Activated T-cell treated with anti-CD3 and anti-CD28 coated beads, Interleukin-2, amount 50 U/mL, for 24 hours (primary cell): Measurements from ENCODE around the gene ADGRE2.
"Not testable (repeated sequence)": the region's sequence is repeated elsewhere in the genome, so short reads cannot be mapped to it uniquely, and the experiment has no call there.

Experiments
- DNase-seq: peaks from one replicate; pipeline ENCODE4 v3.0.0-alpha.2; 2020
- H3K27ac Mint-ChIP-seq: 2 replicates; pipeline ENCODE4 v1.8.0; 2020; ENCODE audit warnings: mild to moderate bottlenecking, mixed read lengths
- H3K27me3 Mint-ChIP-seq: 2 replicates; pipeline ENCODE4 v1.8.0; 2020; ENCODE audit warnings: mixed read lengths
- H3K36me3 Mint-ChIP-seq: 2 replicates; pipeline ENCODE4 v1.8.0; 2020; ENCODE audit warnings: low read depth, mixed read lengths
- H3K4me1 Mint-ChIP-seq: 2 replicates; pipeline ENCODE4 v1.8.0; 2020; ENCODE audit warnings: low read depth, mixed read lengths
- H3K4me3 Mint-ChIP-seq: 2 replicates; pipeline ENCODE4 v1.8.0; 2020; ENCODE audit warnings: mild to moderate bottlenecking, moderate library complexity, mixed read lengths
- H3K9me3 Mint-ChIP-seq: 2 replicates; pipeline ENCODE4 v1.8.0; 2020; ENCODE audit warnings: mixed read lengths

The ADGRE2 gene

GRCh38 chr19:14770944-14771839 is 7.2 kb downstream of the ADGRE2 start:
- Mint-ChIP-seq H3K27ac (no peak overlapping the region), H3K9me3 (no peaks in the 10 kb centered on the region), H3K4me1 (peaks cover 7% of the 10 kb centered on the region), H3K36me3 (no peaks in the 10 kb centered on the region), H3K27me3 (peaks cover 52% of the 10 kb centered on the region), H3K4me3 (no peak overlapping the region)
- no peak for DNase-seq

- Mint-ChIP-seq H3K36me3 (peaks cover 4% of the 10 kb centered on the region), H3K9me3 (no peaks in the 10 kb centered on the region), H3K4me1 (no peaks in the 10 kb centered on the region), H3K4me3 (no peak overlapping the region), H3K27me3 (peaks cover 48% of the 10 kb centered on the region), H3K27ac (no peak overlapping the region)
- no peak for DNase-seq
These were observed 8.2 kb downstream of the ADGRE2 start for GRCh38 chr19:14770136-14770535.

GRCh38 chr19:14769201-14769600 is 9.2 kb downstream of the ADGRE2 start:
- Mint-ChIP-seq H3K36me3 (peaks cover 4% of the 10 kb centered on the region), H3K9me3 (no peaks in the 10 kb centered on the region), H3K4me3 (no peak overlapping the region), H3K4me1 (no peaks in the 10 kb centered on the region), H3K27ac (no peak overlapping the region), H3K27me3 (peaks cover 53% of the 10 kb centered on the region)
- no peak for DNase-seq

DNA sequence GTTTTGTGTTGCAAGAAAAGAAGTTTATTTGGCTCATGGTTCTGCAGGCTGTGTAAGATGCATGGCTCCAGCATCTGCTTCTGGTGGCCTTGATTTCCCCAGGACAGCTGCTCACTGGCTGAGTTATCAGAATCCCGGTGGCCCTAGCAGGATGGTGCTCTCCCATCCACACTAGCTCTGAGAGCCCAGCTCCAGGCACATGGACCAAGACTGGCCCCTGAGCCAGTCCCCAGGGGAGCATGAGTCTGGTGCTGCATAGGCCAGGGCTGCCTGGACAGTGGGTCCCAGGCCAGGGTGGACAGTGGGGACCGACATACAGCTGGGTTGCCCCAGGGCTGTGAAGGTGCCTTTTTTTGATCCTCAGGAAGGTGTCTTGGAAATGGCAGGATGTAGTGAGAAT is 10.4 kb downstream of the ADGRE2 start:
- Mint-ChIP-seq H3K9me3 (no peaks in the 10 kb centered on the region), H3K4me1 (no peaks in the 10 kb centered on the region), H3K27me3 (peaks cover 46% of the 10 kb centered on the region), H3K27ac (no peak overlapping the region), H3K4me3 (no peak overlapping the region), H3K36me3 (peaks cover 4% of the 10 kb centered on the region)
- DNase-seq = no peak

- no peaks in the 10 kb centered on the region for H3K9me3 Mint-ChIP-seq
These were observed 10.8 kb downstream of the ADGRE2 start for GRCh38 chr19:14767466-14767971.

DNA sequence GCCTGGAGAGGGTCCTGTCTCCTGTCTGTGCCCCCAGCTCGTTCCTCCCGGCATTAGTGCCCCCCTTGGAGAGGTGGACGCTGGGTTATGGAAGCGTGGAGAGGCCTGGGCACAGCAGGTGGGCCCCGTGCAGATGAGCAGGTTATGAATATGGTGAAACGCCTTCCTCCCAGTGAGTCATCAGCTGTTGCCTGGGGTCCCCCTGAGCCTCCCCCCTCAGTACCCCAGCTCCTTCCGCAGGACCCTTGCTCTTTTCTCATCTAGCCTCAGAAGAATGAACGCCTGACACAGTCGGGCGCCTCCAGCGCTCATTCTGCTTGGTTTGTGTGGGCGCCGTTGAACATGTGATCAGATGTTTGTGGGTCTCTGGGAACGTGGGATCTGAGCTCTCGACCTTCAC is 12.5 kb downstream of the ADGRE2 start:
- H3K9me3 Mint-ChIP-seq, H3K4me3 Mint-ChIP-seq, H3K36me3 Mint-ChIP-seq, H3K4me1 Mint-ChIP-seq, DNase-seq, H3K27ac Mint-ChIP-seq: not testable (repeated sequence)
- peaks cover 44% of the 10 kb centered on the region for H3K27me3 Mint-ChIP-seq

More at GRCh38 chr19:14767466-14767971, 10.8 kb downstream of the ADGRE2 start:
- Mint-ChIP-seq H3K4me1 (no peaks in the 10 kb centered on the region), H3K36me3 (peaks cover 4% of the 10 kb centered on the region), H3K27ac (no peak overlapping the region), H3K27me3 (peaks cover 46% of the 10 kb centered on the region), H3K4me3 (no peak overlapping the region)
- no peak for DNase-seq

GRCh38 chr19:14765403-14765802 is 13.0 kb downstream of the ADGRE2 start:
- H3K9me3 Mint-ChIP-seq, H3K4me1 Mint-ChIP-seq, DNase-seq, H3K4me3 Mint-ChIP-seq, H3K36me3 Mint-ChIP-seq: not testable (repeated sequence)
- Mint-ChIP-seq H3K27me3 (peaks cover 44% of the 10 kb centered on the region), H3K27ac (peak overlapping the region; percentile 79)

DNA sequence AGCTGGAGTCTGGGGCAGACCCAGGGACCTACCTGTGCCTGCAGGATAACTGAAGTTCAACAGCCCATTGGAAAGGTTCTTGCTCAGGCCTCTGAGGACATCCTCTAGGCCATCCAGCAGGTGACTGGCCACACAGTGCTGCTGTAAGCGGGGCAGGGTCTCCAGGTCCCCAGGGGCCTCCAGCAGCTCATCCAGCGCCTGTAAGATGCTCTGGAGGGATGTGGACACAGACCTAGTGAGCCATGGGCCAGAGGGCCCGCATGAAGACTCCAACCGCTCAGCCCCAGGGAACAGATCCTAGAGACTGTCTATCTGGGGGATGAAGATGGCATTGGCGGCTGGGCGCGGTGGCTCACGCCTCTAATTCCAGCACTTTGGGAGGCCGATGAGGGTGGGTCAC is 14.0 kb downstream of the ADGRE2 start:
- no peaks in the 10 kb centered on the region for H3K4me1 Mint-ChIP-seq
- peaks cover 39% of the 10 kb centered on the region for H3K27me3 Mint-ChIP-seq
- no peak for DNase-seq
- no peaks in the 10 kb centered on the region for H3K9me3 Mint-ChIP-seq
- H3K27ac Mint-ChIP-seq = no peak overlapping the region
- peaks cover 4% of the 10 kb centered on the region for H3K36me3 Mint-ChIP-seq
- H3K4me3 Mint-ChIP-seq = no peak overlapping the region

GRCh38 chr19:14763497-14764145 is 14.7 kb downstream of the ADGRE2 start:
- no peaks in the 10 kb centered on the region for H3K9me3 Mint-ChIP-seq
- no peaks in the 10 kb centered on the region for H3K4me1 Mint-ChIP-seq
- no peak overlapping the region for H3K27ac Mint-ChIP-seq
- peaks cover 37% of the 10 kb centered on the region for H3K27me3 Mint-ChIP-seq
- no peak overlapping the region for H3K4me3 Mint-ChIP-seq
- DNase-seq = no peak
- peaks cover 4% of the 10 kb centered on the region for H3K36me3 Mint-ChIP-seq

- no peak overlapping the region for H3K4me3 Mint-ChIP-seq
- peaks cover 4% of the 10 kb centered on the region for H3K36me3 Mint-ChIP-seq
- H3K27me3 Mint-ChIP-seq = peaks cover 24% of the 10 kb centered on the region
- H3K4me1 Mint-ChIP-seq = no peaks in the 10 kb centered on the region
- H3K9me3 Mint-ChIP-seq = no peaks in the 10 kb centered on the region
- no peak for DNase-seq
- no peak overlapping the region for H3K27ac Mint-ChIP-seq
These were observed 16.2 kb downstream of the ADGRE2 start for GRCh38 chr19:14762111-14762510.

DNA sequence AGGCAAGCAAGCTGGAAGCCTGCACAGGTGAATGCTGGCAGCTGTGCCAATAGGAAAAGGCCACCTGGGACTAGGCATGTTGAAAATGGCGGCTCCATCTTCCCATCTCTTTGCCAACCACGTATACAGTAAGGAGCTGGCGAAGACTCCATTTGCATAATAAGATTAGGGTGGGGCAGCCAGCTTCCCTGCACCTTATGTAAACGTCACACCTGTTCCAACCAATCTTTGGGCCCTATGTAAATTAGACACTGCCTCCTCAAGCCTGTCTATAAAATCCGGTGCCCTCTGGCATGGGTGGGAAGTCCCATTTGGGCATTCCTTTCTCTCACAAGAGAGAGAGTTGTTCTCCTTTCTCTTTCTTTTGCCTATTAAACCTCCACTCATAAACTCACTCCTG is 16.8 kb downstream of the ADGRE2 start:
- no peaks in the 10 kb centered on the region for H3K9me3 Mint-ChIP-seq
- no peak for DNase-seq
- H3K4me1 Mint-ChIP-seq = no peaks in the 10 kb centered on the region
- H3K36me3 Mint-ChIP-seq = peaks cover 4% of the 10 kb centered on the region
- no peak overlapping the region for H3K4me3 Mint-ChIP-seq
- peaks cover 23% of the 10 kb centered on the region for H3K27me3 Mint-ChIP-seq
- no peak overlapping the region for H3K27ac Mint-ChIP-seq

DNA sequence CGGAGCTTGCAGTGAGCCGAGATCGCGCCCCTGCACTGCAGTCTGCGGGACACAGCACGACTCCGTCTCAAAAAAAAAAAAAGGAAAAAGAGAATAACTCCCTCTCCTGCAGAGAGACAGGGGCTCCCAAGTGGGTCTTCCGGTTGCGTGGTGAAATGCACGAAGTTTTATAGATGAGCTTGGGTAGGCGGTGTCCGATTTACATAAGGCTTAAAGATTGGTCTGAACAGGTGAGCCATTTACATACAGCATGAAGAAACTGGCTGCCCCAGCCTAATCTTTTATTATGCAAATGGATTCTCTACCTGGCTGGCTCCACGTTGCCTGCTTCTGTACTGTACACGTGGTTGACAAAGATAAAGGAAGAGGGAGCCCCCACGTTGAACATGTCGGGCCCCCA is 19.5 kb downstream of the ADGRE2 start:
- Mint-ChIP-seq H3K4me1 (no peaks in the 10 kb centered on the region), H3K4me3 (no peak overlapping the region), H3K9me3 (no peaks in the 10 kb centered on the region), H3K27me3 (no peaks in the 10 kb centered on the region), H3K27ac (no peak overlapping the region), H3K36me3 (no peaks in the 10 kb centered on the region)
- DNase-seq = no peak

GRCh38 chr19:14748601-14749000 is 29.8 kb downstream of the ADGRE2 start:
- H3K27ac Mint-ChIP-seq = no peak overlapping the region
- no peak for DNase-seq
- H3K4me3 Mint-ChIP-seq = no peak overlapping the region
- H3K4me1 Mint-ChIP-seq = no peaks in the 10 kb centered on the region
- no peaks in the 10 kb centered on the region for H3K36me3 Mint-ChIP-seq
- no peaks in the 10 kb centered on the region for H3K27me3 Mint-ChIP-seq
- H3K9me3 Mint-ChIP-seq = no peaks in the 10 kb centered on the region

- no peak for DNase-seq
- no peak overlapping the region for H3K4me3 Mint-ChIP-seq
- no peaks in the 10 kb centered on the region for H3K4me1 Mint-ChIP-seq
- H3K36me3 Mint-ChIP-seq = no peaks in the 10 kb centered on the region
- H3K9me3 Mint-ChIP-seq = no peaks in the 10 kb centered on the region
- no peaks in the 10 kb centered on the region for H3K27me3 Mint-ChIP-seq
- no peak overlapping the region for H3K27ac Mint-ChIP-seq
These were observed 31.5 kb downstream of the ADGRE2 start for GRCh38 chr19:14746886-14747285.

DNA sequence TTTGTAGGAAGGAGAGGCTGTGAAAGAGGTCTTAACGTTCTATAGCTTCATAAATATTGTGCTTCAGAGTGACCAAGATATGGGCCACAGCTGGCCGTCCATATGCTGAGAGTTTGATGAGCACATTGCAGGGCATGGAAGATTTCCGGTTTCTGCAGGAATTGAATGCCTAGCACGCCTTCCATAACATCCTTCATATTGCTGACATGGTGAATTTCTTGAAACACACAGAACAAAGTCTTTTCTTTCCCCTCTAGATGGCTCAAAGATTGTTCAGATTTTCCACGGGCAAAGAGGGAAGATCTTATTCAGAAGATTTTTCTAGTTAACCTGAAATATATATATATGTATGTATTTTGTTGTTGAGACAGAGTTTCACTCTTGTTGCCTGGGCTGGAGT is 42.4 kb downstream of the ADGRE2 start:
- no peak for DNase-seq
- Mint-ChIP-seq H3K36me3 (no peaks in the 10 kb centered on the region), H3K27ac (no peak overlapping the region), H3K27me3 (peaks cover 2% of the 10 kb centered on the region), H3K4me1 (no peaks in the 10 kb centered on the region), H3K9me3 (no peaks in the 10 kb centered on the region), H3K4me3 (no peak overlapping the region)
